Measurements from ENCODE around the gene STH.

The STH gene

DNA sequence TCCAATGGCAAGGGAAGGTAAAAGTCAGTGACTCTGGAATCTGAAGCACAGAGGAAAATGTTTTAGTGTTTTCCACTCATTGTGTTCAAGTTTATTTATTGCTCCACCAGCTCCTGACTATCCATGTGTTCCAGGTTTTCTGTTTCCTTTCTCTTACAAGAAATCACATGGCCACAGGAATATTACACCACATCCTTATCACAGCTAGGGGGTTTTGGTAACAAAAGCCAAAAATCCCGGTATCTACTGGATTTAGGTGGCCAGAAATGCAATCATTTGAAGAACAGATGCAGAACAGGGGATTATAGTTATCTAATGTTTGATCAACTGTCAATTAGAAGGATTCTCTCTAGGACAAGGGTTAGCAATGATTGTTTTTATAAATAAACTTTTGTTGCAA, 47.9 kb downstream of the STH start:
- no peak for DNase-seq (ENCODE audit: low read depth in 2 of 2)

DNA sequence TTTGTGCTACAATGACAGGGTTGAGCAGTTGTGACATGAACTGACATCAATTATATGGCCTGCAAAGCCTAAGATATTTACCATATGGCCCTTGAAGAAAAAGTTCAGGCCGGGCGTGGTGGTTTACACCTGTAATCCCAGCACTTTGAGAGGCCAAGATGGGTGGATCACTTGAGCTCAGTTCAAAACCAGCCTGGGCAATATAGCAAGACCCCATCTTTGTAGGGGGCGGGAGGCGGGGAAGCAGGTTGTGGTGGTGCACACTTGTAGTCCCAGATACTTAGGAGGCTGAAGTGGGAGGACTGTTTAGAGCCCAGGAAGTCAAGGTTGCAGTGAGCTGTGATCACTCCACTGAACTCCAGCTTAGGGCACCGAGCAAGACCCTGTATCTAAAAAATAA, 48.3 kb downstream of the STH start:
- no peak for DNase-seq (ENCODE audit: low read depth in 2 of 2)

DNA sequence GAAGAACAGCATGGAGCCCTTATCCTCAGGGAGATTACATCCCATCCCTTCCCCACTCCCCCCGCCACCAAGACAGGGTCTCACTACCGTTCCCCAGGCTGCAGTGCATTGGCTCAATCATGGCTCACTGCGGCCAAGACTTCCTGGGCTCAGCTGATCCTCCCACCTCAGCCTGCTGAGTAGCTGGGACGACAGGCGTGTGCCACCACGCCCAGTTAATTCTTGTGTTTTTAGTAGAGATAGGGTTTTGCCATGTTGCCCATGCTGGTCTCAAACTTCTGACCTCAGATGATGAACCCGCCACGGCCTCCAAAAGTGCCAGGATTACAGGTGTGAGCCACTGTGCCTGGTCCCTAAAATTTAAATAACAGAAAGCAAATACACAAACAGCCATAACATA, 48.8 kb downstream of the STH start:
- no peak for DNase-seq (ENCODE audit: low read depth in 2 of 2)
